Measurements from ENCODE around the gene LRRC56. TPM values are rescaled to one million over a fixed set of nuclear protein-coding genes. Genes with fewer than 3 reads are reported as not detected.
A peak's percentile ranks its signal among the peaks of the same experiment; 100 is the strongest.

Gene LRRC56
- 0.42 TPM for polyA plus RNA-seq (2012; ENCODE audit: insufficient read depth, insufficient read length, low read depth)

- no peaks in the 10 kb centered on the region for H3K4me1 ChIP-seq
- peak within 1 kb of the TSS; percentile 32 for H3K4me3 ChIP-seq (ENCODE audit: low read depth, low read length)
Observed at GRCh38 chr11:536841-537621, at the start of gene LRRC56. Gene LRRC56, plus strand, starts transcription at chr11:537527. Its CDS starts 3,158 bp downstream, at chr11:540685.

GRCh38 chr11:487571-488021 is 49.7 kb upstream of the LRRC56 start:
- Histone ChIP-seq H3K27me3 (no peaks in the 10 kb centered on the region), H3K4me1 (no peaks in the 10 kb centered on the region), H3K36me3 (peaks cover 4% of the 10 kb centered on the region; the same call in 1 of the 2 replicates), H3K4me3 (ENCODE audit: low read depth, low read length) (no peak overlapping the region), H3K9me3 (no peaks in the 10 kb centered on the region)
- TF ChIP-seq CTCF (IDR thresholded peaks at IDR 0.05; ENCODE audit: low read depth, low read length), result no peak
- no peak for DNase-seq

More at GRCh38 chr11:536841-537621, at the start of gene LRRC56:
- TF ChIP-seq CTCF (IDR thresholded peaks at IDR 0.05; ENCODE audit: low read depth, low read length), result no peak
- H3K36me3 ChIP-seq, result peaks cover 3% of the 10 kb centered on the region; the same call in 1 of the 2 replicates
- peak; percentile 80 for DNase-seq
- no peaks in the 10 kb centered on the region for H3K9me3 ChIP-seq
- no peaks in the 10 kb centered on the region for H3K27me3 ChIP-seq

- Histone ChIP-seq H3K36me3 (peaks cover 4% of the 10 kb centered on the region; the same call in 1 of the 2 replicates), H3K4me3 (ENCODE audit: low read depth, low read length) (no peak overlapping the region), H3K9me3 (no peaks in the 10 kb centered on the region), H3K4me1 (no peaks in the 10 kb centered on the region), H3K27me3 (no peaks in the 10 kb centered on the region)
- DNase-seq, result no peak
- TF ChIP-seq CTCF (IDR thresholded peaks at IDR 0.05; ENCODE audit: low read depth, low read length), result no peak
Observed at GRCh38 chr11:488062-488461, 49.3 kb upstream of the LRRC56 start.

- Histone ChIP-seq H3K9me3 (no peaks in the 10 kb centered on the region), H3K27me3 (no peaks in the 10 kb centered on the region), H3K4me3 (ENCODE audit: low read depth, low read length) (no peak overlapping the region), H3K36me3 (peaks cover 4% of the 10 kb centered on the region; the same call in 1 of the 2 replicates), H3K4me1 (no peaks in the 10 kb centered on the region)
- TF ChIP-seq CTCF (IDR thresholded peaks at IDR 0.05; ENCODE audit: low read depth, low read length), result no peak
- no peak for DNase-seq
Observed at GRCh38 chr11:488579-488978, 48.7 kb upstream of the LRRC56 start.

- no peak for TF ChIP-seq CTCF (IDR thresholded peaks at IDR 0.05; ENCODE audit: low read depth, low read length)
- no peak for DNase-seq
- peaks cover 4% of the 10 kb centered on the region; the same call in 1 of the 2 replicates for H3K36me3 ChIP-seq
- no peaks in the 10 kb centered on the region for H3K9me3 ChIP-seq
- no peaks in the 10 kb centered on the region for H3K4me1 ChIP-seq
- no peaks in the 10 kb centered on the region for H3K27me3 ChIP-seq
- H3K4me3 ChIP-seq (ENCODE audit: low read depth, low read length), result no peak overlapping the region
Observed at GRCh38 chr11:488992-489391, 48.3 kb upstream of the LRRC56 start.

- DNase-seq, result no peak
- TF ChIP-seq CTCF (IDR thresholded peaks at IDR 0.05; ENCODE audit: low read depth, low read length), result no peak
- no peaks in the 10 kb centered on the region for H3K4me1 ChIP-seq
- no peaks in the 10 kb centered on the region for H3K27me3 ChIP-seq
- peaks cover 7% of the 10 kb centered on the region for H3K36me3 ChIP-seq
- H3K4me3 ChIP-seq (ENCODE audit: low read depth, low read length), result no peak overlapping the region
- no peaks in the 10 kb centered on the region for H3K9me3 ChIP-seq
Observed at GRCh38 chr11:489610-490185, 47.6 kb upstream of the LRRC56 start.

Data from BE2C (cell line).